ENCODE measurements around the gene JMJD8.

The JMJD8 gene

DNA sequence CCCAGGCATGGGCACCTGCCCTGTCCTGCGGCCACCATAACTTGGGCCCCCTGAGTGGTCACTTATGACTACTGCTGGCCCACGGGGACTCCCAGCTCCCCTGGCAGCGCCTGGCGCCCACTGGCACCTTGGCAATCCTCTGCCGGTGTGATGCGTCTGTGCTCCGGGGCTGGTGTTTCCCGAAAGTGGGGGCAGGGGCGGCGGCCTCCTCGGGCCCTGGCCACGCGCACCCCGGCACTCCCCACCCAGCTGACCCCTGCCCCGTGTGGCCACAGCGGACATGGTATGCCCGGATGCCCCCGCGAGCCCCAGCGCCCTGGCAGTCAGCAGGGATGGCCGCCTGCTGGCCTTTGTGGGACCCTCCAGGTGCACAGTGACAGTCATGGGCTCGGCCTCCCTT, 26.6 kb downstream of the JMJD8 start:
- no peak for DNase-seq
- intact Hi-C loops (cut with DNase I) = no loop called here

DNA sequence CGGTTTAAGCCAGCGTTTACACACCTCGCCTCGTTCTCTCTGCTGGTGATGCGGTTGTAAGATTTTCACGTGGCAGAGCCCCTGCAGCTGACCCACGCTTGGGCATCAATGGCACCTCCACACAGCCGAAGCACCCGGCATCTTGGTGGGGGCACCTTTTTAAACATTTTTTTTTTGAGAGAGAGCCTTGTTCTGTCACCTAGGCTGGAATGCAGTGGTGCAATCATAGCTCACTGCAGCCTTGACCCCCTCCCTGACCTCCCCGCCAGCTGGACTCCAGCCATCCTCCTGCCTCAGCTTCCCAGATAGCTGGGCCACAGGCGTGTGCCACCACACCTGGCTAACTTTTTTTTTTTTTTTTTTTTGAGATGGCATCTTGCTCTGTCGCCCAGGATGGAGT, 30.1 kb downstream of the JMJD8 start:
- intact Hi-C loops (cut with DNase I) = no loop called here
- DNase-seq = no peak

DNA sequence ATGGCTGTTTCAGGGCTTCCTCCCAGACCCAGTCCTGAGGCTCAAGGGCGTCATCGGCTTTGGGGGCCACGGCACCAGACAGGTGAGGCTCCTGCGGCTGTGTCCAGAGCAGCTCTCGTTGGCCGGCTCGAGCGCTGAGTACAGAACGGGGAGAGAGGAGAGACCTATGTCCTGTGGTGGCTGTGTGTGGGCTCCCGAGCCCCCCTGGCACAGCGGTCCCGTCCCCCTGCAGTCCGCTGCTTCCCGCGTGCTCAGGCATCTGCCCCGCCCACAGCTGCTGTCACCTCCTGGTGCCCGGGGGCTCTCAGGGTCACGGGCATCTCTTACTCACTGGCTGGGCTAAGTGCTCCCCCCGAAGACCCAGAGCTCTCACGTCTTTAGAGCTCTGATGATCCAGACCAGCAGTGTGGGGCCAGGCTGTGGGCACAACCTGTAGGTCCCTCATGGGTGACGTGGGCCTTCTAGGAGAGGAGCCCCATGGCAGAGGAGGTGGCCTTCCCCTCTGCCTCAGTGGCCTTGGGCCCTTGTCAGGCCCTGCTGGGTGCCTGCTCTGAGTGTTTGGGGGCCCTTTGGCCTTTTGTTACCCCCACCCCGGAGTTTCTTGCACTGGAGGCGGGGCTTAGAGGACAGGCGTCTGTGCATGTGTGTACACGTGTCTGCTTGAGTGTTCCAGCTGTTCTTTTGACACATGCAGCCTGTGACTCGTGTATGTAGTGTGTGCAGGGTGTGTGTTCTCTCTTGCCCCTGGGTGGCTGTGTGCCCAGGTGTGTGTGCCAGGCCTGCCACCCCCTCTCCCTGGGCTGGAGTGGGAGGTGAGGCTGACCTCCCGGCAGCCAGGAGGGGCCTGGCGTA, 31.5 kb downstream of the JMJD8 start:
- intact Hi-C loops (cut with DNase I) = no loop called here

DNA sequence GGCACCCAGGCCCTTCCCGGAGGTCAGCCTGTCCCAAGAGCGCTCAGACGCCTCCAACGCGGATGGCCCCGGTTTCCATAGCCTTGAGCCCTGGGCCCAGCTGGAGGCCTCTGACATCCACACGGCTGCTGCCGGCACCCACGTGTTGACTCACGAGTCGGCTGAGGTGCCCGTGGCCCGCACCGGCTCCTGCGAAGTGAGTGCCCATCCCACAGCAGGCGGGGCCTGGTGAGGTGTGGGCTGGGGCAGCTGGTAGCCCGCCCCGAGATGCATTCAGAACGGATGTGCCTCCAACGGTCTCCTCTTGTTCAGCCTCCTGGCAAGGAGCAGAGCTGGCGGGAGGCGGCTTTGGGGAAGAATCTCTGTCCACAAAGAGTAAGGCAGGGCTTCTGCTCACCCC, 32.3 kb downstream of the JMJD8 start:
- intact Hi-C loops (cut with DNase I) = no loop called here

More for the DNA sequence above, 31.5 kb downstream of the JMJD8 start:
- DNase-seq = no peak

DNA sequence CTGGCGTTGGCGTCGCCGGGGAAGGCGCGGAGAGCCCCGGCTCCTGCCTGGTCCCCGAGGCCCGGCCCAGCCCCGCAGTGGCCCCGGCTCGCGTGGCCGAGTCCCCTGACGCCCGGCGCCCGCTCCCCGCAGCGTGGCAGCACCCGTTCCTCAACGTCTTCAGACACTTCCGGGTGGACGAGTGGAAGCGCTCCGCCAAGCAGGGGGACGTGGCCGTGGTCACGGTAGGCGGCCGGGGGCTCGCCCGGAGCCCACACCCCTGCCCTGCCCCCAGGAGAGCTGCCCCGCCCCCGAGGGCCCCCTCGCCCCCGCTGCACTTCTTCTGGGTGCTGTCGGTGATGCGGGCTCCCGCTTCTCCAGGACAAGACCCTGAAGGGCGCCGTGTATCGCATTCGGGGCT, 34.5 kb downstream of the JMJD8 start:
- DNase-seq = no peak
- intact Hi-C loops (cut with DNase I) = no loop called here

More for the DNA sequence above, 32.3 kb downstream of the JMJD8 start:
- DNase-seq = no peak

DNA sequence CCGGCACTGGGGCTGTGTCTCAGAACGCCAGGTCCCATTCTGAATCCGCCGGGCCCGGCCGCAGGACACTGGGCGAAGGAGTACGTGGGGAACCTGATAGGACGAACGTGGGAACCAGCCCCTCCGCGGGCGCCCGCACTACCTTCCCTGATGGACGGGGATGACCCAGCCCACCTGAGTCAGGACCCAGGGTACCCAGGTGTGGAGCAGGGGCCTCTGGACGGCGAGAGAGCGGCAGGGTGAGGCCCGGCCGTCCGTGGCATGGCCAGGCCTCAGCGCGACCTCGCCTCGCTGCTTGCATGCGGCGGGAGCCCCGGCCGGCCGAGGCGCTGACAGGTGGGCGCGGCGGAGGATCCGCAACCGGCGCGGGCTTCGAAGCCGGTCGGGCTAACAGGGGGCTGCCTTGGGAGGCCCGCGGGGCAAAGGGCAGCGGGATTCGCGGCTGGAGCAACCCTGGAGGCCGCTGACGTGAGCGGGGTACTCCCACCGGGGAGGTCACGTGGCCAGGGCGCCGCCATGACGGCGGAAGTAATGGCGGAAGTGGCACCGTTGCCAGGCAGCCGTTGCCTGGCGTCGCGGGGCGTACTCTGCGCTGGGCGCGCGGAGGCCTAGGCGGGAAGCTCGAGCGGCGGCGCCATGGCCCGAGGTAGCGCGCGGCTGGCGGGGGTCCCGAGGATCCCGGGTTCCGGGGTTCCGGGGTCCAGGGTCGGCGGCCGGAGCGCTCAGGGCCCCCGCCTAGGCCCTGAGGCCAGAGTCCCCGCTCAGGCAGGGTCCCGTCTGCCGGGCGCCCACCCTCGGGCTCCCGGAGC, 35.1 kb downstream of the JMJD8 start, which contains the start of gene WDR90:
Gene WDR90 (plus strand): TSS at position 585 of the 809 bp plus-strand sequence. CDS start 52 bp downstream, at position 637.
- peak; percentile 91 to 99 (median 98) for DNase-seq
- intact Hi-C loops (cut with DNase I) = no loop called here

DNA sequence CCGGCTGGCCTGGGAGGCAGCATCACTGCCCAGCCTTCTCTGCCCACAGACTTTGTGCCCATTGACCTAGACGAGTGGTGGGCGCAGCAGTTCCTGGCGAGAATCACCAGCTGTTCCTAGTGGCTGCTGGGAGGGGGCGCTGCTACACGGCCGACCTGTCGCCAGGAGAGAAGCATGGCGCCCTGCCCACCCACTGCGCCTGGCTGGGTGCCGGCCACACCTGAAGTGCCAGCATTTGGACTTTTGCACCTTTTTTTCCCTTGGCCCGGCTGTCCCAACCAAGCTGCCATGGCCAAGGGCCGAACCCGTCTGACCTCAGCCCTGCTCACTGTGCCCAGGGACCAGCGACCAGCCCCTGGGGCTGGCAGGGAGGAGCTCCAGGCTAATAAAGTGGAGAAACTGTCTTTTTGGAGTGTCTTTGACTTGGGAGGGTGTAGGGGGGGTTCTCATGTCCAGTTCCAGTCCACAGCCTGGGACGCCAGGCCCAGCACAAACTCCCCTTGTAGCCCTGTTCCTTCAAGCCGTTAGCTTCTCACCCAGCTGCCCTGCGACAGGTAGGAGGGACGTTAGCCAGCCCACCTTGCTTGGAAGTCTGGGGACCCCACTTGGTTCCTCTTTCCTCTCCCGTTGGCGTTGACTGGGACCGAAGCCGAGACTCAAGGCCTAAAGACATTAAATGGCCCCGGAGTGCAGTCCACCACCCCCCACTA, 35.9 kb downstream of the JMJD8 start:
- intact Hi-C loops (cut with DNase I) = no loop called here
- DNase-seq = peak in 9 of 42 donors; percentile 33 to 66 (median 40)

DNA sequence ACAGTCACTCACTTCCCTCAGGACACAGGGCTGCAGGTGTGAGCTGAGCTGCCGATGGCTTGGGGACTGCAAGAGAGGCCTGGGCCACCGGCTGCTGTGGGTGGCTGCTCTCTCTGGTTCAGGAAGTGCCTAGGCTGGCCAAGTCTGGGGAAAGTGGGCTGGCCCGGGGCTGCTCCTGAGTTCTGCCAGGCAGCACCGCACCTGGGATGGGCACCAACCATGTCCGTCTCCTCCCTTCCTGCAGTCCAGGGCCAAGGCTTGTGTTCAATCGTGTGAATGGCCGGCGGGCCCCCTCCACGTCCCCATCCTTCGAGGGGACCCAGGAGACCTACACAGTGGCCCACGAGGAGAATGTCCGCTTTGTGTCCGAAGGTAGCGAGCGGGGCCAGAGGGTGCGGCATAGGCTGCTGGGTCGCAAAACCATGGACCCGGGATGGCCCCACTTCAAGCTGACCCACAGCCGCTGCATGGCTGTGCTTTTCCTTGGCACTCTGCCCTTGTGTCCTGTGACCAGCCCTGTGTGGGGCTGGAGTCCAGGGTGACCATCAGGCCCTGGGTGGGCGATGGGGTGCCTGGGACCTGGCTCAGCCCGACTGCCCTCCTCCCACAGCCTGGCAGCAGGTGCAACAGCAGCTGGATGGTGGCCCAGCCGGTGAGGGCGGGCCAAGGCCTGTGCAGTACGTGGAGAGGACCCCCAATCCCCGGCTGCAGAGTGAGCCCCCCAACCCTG, 36.8 kb downstream of the JMJD8 start:
- DNase-seq = no peak
- intact Hi-C loops (cut with DNase I) = no loop called here

DNA sequence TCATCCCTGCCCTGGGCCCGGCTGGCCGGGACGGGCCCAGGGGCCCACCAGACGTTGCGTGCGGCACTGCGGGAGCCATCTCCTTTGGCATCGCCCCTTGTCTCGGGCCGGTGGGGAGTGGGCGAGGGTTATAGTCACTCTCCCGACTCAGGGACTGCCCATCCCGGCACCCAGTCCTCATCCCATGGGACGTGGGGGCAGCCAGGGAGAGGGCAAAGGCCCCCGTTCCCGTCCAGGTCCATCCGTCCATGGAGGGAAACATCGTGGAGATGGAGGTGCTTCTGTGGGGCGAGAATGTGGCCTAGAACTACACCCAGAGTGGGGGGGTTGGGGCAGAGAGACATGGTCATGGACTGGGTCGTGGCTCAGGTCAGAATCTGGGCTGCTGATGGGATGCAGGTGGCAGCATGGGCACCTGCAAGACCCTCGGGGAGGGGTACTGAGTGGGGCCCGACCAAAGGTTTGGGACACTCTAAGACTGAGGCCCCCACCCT, 37.4 kb downstream of the JMJD8 start:
- intact Hi-C loops (cut with DNase I) = no loop called here
- DNase-seq = no peak

DNA sequence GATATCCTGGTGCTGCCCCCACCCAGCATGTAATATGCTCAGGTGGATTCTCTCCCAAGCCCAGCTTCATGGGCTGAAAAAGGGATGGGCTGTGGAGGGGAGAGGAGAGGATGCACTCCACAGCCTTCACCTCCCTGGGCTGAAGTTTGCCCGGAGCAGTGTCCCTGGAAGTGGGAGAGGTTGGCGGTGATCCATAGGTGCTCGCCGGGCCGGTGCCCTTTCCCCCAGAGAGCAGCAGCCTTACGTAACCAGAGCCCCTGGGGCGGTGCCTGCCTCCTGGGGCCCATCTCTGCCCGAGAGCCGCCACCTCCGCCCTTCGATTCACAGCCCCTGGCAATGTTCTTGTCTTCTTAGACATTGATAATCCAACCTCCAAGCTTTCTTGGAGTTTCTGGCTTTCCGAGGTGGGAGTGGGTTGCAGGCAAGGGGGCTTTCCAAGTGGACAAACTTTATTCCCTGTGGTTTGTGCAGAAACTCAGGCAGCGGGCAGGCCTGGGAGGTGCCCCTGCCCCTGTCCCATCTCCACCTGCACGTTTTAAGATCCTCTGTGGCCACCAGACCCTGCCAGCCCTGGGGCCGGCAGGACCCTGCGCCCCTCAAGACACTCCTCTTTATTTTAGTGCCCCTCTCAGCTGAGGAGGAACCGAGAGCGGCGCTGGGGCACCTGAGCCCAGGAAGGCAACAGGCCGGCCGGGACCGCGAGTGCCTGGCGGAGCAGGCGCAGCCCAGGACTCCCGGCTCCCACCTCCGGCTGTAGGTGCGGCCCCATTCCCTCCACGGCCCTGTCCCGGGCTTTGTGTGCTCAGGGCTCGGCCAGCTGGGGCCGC, 38.1 kb downstream of the JMJD8 start:
- DNase-seq = no peak
- intact Hi-C loops (cut with DNase I) = no loop called here

DNA sequence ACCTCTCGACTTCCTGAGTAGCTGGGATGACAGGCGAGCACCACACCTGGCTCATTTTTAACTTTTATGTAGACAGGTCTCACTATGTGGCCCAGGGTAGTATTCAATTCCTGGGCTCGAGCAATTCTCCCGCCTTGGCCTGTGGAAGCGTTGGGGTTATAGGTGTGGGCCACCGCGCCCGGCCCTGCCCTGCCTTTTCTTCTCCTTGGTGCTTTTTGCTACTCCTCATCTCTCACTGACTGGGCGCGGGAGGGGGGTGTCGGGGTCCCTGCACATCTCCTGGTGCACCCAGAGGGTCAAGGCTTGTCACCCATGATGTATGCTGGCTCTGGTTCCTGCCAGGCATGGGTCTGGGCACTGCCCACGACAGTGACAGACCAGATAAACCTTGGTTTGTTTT, 39.6 kb downstream of the JMJD8 start:
- intact Hi-C loops (cut with DNase I) = no loop called here
- no peak for DNase-seq

DNA sequence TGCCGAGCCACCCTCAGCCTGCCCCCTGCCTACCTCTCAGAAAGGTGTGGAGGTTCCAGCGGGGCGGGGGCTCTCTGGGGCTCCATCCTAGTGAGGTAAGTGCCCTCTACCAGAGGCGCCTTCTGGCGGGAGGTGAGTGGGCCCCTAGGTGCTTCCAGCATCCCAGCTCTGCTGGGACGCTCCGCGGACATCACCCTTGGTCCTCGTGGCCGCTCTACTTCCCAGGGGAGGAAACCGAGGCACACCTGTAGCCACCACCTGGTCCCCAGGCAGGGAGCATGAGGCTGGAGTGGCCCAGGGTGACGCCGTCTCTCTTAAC, 41.1 kb downstream of the JMJD8 start:
- no peak for DNase-seq
- intact Hi-C loops (cut with DNase I) = no loop called here

DNA sequence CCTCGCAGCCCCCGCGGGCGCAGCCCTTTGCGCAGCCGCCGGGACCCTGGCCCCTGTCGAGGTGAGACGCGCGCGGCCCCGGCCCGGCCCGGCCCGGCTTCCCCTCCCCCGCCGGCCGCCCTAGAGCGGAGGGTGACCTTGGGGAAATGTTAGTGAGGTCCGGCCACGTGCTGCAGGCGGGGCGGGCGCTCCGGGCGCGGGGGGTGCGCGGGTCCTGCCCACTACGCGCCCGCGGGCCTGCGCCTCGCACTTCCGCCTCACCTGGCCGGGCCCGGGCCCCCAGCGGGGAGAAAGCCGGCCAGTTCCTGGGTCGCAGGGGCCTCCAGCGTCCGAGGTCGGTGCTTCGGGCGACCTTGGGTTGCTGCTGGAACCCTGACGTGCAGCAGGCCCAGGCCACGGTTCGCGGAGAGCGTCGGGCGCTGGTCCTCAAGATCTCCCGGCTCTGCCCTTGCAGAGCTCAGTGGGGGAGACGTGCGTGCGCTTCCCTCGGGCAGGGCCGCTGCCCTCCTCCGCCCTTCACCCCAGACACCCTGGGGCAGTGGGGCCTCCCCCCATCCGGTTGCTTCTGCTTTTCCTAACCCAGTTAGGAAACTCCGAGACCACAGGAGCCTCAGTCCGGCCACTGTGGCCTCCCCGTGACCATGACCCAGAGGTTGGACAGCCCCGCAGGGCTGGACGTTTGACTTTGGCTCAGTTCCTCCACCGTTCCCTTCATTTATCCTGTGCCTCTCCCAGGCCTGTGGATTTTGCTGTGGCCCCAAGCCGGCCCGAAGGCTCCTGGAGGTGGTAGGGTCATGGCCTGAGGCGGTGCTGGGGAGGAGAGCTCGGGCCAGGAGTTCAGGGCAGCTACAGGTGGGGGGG, 41.7 kb downstream of the JMJD8 start:
- intact Hi-C loops (cut with DNase I) = no loop called here
- peak in 28 of 42 donors; percentile 27 to 78 (median 54) for DNase-seq

DNA sequence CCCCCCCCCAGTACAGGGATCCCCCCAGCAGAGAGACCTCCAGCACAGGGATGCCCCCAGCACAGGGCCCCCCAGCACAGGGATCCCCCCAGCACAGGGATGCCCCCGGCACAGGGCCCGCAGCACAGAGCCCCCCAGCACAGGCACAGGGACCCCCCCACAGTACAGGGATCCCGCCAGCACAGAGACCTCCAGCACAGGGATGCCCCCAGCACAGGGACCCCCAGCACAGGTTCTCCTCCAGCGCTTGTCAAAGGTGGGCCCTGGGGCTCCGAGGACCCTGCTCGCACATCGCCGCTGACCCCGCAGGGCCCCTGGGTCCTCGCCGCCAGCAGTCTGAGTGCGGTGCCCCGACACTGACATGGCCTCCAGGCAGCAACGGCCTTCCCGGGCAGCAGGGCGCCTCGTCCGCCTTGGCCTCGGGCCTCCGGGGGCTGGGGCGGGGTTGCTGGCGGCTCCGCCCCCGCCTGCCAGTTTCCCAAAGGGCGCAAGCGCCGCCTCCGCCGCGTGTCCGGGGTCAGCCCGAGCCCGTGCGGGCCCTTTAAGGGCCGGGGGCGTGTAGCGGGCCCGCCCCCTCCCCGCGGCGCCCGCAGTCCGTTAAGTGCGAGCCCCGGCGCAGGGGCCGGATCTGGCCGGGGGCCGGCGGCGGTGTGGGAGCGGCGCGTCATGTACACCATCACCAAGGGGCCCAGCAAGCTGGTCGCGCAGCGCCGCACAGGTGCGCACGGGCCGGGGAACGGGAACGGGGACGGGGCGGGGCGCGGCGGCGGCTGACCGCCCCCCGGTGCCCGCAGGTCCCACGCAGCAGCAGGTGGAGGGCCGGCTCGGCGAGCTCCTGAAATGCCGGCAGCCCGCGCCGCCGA, 42.6 kb downstream of the JMJD8 start, which contains the start of gene MCRIP2:
Gene MCRIP2 (plus strand): TSS at position 503 of the 863 bp plus-strand sequence. CDS start 164 bp downstream, at position 667.
- intact Hi-C loops (cut with DNase I) = no loop called here
- peak; percentile 35 to 91 (median 82) for DNase-seq

DNA sequence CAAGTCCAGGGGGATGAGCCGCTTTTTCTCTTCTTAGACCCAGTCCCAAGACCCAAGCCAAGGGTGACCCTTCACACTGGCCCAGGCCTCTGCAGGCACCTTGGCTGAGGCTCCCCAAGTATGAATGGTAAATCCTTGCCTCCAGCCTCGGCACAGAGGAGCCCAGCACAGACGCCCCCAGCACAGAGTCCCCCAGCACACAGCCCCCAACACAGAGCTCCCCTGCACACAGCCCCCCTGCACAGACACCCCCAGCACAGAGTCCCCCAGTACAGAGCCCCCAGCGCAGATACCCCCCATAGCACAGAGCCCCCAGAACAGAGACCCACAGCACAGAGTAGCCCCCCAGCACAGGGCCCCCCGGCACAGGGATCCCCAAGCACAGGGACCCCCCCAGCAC, 43.5 kb downstream of the JMJD8 start:
- intact Hi-C loops (cut with DNase I) = no loop called here
- no peak for DNase-seq

DNA sequence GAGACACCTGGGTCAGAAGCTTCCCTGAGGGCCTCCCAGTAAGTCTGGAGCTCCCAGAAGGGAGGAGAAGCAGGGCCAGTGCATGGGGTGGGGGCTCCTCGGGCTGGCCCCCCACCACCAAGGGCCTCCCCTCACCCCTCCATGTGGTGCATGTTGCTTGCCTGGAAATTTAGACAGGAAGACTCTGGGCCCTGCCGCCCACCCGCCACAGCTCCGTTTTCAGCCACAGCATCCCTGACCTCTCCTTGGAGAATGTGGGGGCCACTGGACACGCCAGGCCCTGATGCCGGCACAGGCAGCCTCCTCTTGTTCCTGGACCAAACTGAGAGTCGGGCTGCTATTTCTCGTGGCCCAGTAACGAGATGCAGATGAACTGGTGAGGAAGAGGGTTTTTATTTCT, 45.3 kb downstream of the JMJD8 start:
- no peak for DNase-seq
- intact Hi-C loops (cut with DNase I) = no loop called here

Data from head of caudate nucleus (tissue), 42 donors.